ENCODE measurements around the gene CD300LB.
"Not testable (repeated sequence)": the region's sequence is repeated elsewhere in the genome, so short reads cannot be mapped to it uniquely, and the experiment has no call there.

Gene CD300LB

GRCh38 chr17:74531231-74531761 lies at the start of gene CD300LB:
TSS of gene CD300LB (minus strand) at chr17:74531475. CDS start at chr17:74531350, 125 bp downstream.
- DNase-seq = peak; percentile 81

- peak; percentile 52 for DNase-seq
These were observed 48.6 kb upstream of the CD300LB start for GRCh38 chr17:74579900-74580299.

- DNase-seq = peak; percentile 6
These were observed 47.7 kb upstream of the CD300LB start for GRCh38 chr17:74578979-74579378.

GRCh38 chr17:74574489-74575142 lies 43.3 kb upstream of the CD300LB start:
- no peak for DNase-seq

GRCh38 chr17:74573635-74574034 lies 42.4 kb upstream of the CD300LB start:
- DNase-seq = not testable (repeated sequence)

GRCh38 chr17:74573169-74573568 lies 41.9 kb upstream of the CD300LB start:
- DNase-seq = no peak

GRCh38 chr17:74571621-74572270 lies 40.5 kb upstream of the CD300LB start:
- no peak for DNase-seq

GRCh38 chr17:74569020-74570003 lies 38.0 kb upstream of the CD300LB start:
- DNase-seq = peak; percentile 97

GRCh38 chr17:74568106-74568873 lies 37.0 kb upstream of the CD300LB start:
- DNase-seq = no peak

- DNase-seq = peak; percentile 84
These were observed 36.1 kb upstream of the CD300LB start, which contains the start of gene CD300H for GRCh38 chr17:74567397-74567796. TSS of gene CD300H (minus strand) at chr17:74567509.

- DNase-seq = peak; percentile 49
These were observed 35.0 kb upstream of the CD300LB start for GRCh38 chr17:74566132-74566753.

- no peak for DNase-seq
These were observed 33.9 kb upstream of the CD300LB start for GRCh38 chr17:74565126-74565525.

- DNase-seq = no peak
These were observed 32.1 kb upstream of the CD300LB start for GRCh38 chr17:74563358-74563757.

GRCh38 chr17:74561586-74561985 lies 30.3 kb upstream of the CD300LB start:
- DNase-seq = peak; percentile 33

GRCh38 chr17:74558882-74559519 lies 27.7 kb upstream of the CD300LB start:
- DNase-seq = no peak

- DNase-seq = peak; percentile 94
These were observed 27.1 kb upstream of the CD300LB start for GRCh38 chr17:74558402-74558801.

GRCh38 chr17:74555427-74555940 lies 24.2 kb upstream of the CD300LB start:
- no peak for DNase-seq

- DNase-seq = no peak
These were observed 23.6 kb upstream of the CD300LB start for GRCh38 chr17:74554909-74555308.

GRCh38 chr17:74552037-74552436 lies 20.8 kb upstream of the CD300LB start:
- DNase-seq = no peak

GRCh38 chr17:74550602-74551001 lies 19.3 kb upstream of the CD300LB start:
- DNase-seq = no peak

- no peak for DNase-seq
These were observed 18.1 kb upstream of the CD300LB start for GRCh38 chr17:74549343-74549742.

Measured in MV-4-11 (cell line).